ENCODE measurements around the gene REL. TPM values are rescaled to one million over a fixed set of nuclear protein-coding genes. Genes with fewer than 3 reads are reported as not detected.

REL gene
- total and polyA plus RNA-seq, 4 experiments from 2014 or later: 3.8 to 28.0 (median 19.4) TPM

Other genes with a start within 250 kb of the REL start
- 10 to 100 TPM; 40.1 to 40.3 TPM for gene PAPOLG, start 125.3 kb upstream of the REL start, total RNA-seq
- gene PAPOLG, start 125.3 kb upstream of the REL start, polyA plus RNA-seq: 10 to 100 TPM in 1 of 2 donors, 1 to 10 TPM in 1; 9.4 to 17.6 TPM
- 10 to 100 TPM; 25.8 to 26.6 TPM for gene PEX13, start 136.1 kb downstream of the REL start, total RNA-seq
- gene PEX13, start 136.1 kb downstream of the REL start, polyA plus RNA-seq: 10 to 100 TPM; 10.7 to 16.1 TPM
- 1 to 10 TPM; 7.0 to 8.0 TPM for gene PUS10, start 136.7 kb downstream of the REL start, total RNA-seq
- 1 to 10 TPM; 3.4 to 4.1 TPM for gene PUS10, start 136.7 kb downstream of the REL start, polyA plus RNA-seq
- 1 to 10 TPM; 5.4 to 6.0 TPM for gene SANBR, start 184.3 kb downstream of the REL start, total RNA-seq
- gene SANBR, start 184.3 kb downstream of the REL start, polyA plus RNA-seq: 1 to 10 TPM; 1.0 to 2.4 TPM

Data from CD4-positive, alpha-beta memory T cell (primary cell).